ENCODE data around the gene SLC8A1. TPM values are rescaled to one million over a fixed set of nuclear protein-coding genes. Genes with fewer than 3 reads are reported as not detected.

Gene SLC8A1
- polyA plus RNA-seq, 5 donors: 4.2 to 7.1 (median 5.4) TPM

DNA sequence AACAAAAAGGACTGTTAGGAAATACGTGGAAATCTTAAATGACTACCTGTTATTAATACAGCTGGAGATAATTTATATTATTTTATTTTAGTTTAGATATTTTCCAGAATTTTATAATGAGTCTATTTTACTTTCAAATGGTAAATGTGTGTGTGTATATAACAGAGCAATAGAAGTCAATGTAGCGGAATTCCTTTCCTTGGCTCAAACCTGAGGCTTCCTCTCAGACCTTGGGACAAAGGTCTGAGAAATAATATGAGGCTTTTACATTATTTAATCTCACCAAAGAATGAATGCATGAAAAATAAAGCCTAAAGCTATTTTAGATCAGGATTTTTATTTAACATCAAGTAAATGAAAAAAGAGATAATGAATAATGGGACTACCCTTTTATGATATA lies 65.7 kb downstream of the SLC8A1 start:
- no peak for DNase-seq

DNA sequence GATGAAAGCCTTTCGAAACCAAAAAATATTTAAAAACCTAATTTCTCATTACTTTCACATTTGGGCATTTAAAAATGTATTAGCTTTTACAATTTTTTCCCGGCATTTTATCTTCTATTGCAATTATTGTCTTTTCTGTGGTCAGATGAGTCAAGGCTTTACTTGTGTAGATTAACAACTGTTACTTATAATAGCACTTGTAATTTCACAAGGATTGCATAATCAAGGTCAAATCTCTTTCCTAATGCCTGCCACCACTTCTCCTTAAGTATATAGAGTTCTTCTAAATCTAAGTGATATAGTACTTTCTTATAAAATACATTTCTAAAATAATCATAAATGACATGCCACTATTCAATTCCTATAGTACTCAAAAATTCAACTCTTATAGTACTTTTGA lies 67.2 kb downstream of the SLC8A1 start:
- DNase-seq: no peak

DNA sequence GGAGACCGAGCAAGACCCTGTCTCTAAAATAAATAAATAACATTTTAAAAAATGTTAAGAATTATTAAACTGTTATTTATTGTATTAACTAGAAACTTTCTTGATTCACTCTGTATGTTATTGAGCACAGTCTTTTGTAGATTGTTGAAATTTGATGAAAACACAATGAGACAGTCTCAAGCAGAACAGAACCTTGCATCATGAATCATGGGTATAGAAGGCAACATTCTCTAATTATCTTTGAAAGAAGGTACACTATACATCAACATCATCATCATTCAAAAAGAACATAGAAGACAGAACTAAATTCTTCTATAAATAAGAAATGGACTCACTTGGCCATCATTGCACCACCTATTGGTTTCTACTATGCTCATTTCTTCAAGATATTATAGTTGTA lies 67.7 kb downstream of the SLC8A1 start:
- no peak for DNase-seq

DNA sequence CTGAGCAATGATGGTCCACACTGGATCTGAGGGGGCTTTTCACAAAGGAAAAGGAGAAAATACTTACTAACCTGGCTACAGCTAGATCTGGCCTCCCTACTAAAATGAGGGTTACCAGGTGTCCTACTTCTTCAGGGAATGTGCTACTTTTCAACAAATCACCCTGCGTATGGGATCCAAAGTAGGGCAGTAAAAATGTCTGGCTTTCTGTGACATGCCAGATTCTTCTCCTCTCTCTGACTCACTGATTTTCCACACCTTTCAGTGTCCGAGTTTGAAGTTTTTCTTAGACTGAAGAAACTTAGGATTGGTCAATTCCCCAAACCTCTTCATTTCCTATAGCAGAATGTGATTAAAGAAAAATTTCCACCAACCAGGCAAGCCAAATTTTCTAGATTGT lies 71.2 kb downstream of the SLC8A1 start:
- no peak for DNase-seq

DNA sequence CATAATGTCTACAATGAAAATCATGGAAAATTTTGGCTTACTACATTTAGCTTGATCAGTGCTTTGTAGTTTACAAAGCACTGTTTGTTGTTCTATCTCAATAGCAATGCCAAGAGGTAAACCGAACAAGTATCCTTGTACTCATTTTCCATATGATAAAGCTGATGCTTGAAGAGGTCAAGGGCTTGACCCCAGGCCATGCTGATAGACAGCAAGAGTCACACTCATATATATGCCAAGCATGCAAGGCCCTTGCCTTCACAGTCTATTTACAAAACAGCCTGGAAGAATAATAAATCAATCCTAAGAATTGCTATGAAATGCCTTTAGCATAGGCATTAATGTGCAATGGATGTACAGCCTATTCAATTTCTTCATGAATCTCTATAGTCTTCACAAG lies 71.8 kb downstream of the SLC8A1 start:
- no peak for DNase-seq

DNA sequence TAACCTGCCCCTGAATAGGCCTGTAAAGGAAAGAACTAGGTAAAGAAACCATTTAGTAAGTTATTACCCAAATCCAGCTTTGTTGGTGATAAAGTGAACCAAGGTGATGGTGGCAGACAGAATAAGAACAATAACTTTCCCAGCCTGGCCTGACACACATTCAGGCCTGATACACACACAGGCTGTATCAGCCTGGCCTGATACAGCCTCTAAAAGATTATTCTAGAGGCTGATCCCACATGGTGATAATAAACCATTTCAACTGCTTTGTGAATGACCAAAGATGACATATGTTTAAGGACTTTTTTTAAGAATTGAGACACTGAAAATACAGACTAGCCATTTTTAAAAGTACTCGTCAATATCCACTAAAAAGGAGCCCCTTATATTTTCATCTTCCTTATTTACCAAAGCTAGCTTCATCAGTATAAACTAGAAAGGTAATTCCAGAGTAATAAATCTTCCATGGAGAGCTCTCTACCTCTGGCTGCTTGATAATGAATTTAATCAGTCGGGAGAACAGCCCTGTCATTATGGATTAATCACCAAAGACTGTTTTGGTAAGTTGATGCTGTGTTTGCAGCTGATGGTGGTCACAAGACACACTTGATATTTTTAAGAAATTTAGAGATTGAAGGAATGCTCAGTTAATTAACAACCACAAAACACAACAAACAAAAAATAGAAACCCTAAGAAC lies 77.2 kb downstream of the SLC8A1 start:
- DNase-seq: no peak

DNA sequence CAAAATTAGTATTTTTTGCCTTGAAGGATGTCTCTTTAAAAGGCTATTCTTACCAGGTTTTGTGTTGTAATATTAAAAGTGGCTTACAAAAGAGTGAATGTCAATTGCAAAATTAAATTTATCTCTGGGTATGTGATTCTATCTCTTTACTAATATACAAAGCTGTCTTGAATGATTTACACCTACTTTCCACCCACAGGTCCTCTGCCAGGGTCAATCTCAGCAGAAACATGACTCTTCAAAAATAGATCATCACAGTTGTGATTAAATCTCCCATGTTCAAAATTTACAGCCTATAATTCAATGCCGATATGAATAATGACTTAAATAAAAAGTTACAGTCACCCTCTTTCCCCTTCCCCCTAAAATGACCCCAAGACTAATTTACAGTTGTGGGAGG lies 78.8 kb downstream of the SLC8A1 start:
- DNase-seq: no peak

DNA sequence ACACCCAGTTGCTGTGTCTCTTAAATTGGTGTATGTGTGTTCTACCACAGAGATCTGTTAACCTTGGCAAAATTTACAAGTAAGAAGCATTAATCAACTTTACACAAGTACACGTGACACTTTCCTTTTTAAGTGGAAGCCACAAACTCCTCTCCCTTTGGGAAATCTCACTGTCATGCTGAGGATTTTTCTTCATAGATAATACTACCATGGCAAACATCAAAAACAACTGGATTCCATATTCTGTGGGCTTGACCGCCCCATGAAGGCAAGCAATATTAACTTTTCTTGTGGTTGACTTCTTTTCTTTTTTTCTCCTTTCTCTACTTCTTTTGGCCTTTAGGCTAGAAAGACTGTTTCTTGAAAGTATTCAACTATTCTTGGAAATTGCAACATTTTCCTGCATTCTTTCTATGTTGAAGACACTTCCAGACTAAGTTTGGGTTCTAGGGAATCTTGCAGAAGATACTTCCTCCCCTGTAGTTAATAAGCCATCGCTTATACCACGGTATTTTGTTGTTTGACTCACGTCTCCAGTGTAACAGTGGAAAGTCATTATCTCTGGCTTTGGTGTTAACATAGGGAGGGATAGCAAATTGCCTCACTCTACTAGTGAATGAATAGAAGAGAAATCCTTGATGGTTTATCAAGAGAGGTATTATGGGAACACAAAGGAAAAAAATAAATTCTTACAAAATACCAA lies 79.5 kb downstream of the SLC8A1 start:
- no peak for DNase-seq

DNA sequence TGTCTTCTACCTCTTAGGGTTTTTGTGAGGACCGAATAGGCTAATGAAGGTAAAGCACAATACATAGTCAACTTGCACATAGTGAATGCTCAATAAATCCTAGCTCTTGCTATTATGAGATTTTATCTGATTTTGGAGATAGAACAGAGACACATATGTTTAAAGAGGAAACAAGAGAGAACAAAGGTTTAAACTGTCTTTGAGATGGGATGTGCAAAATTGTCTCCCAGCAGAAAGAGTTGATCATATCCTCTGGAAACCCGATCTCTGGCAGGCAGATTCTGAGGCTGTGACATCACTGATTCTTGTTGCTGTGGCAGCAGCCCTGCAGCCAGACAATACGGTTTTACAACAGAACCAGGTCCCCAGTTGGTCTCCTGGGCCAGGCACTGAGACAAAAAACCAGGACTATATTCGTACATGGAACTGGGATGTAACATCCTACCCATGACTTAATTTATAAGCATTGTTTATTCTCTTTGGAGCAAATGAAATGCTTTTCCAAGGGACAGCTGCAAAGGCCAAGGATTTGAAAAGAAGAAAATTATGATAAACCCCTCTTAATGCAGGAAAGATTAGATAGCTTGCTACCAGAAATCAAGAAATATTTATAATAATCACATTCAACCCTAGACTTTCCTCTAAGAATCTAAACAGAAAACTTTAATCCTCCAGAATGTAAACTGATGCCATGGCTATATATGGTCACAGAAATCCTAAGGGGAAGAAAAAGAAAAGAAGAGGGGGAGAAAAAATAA lies 80.2 kb downstream of the SLC8A1 start:
- peak; percentile 48 to 55 for DNase-seq

DNA sequence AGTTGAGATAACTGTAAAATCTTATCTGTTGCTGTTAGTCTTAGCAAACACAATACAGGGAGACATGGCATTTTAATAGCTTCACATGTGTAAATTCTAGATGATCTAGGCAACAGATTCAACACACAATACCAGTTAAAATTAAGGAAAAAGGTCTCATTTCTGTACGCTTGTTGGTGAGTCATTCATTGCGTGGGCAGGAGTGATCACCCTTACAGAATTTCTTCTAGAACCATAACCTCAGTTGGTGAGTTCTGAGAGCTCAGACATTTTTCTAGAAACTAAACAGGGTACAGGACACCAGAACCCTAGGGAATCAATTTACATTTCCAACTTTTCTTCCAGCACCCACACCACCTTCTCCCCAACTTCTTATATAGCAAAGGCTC lies 81.9 kb downstream of the SLC8A1 start:
- DNase-seq: no peak

DNA sequence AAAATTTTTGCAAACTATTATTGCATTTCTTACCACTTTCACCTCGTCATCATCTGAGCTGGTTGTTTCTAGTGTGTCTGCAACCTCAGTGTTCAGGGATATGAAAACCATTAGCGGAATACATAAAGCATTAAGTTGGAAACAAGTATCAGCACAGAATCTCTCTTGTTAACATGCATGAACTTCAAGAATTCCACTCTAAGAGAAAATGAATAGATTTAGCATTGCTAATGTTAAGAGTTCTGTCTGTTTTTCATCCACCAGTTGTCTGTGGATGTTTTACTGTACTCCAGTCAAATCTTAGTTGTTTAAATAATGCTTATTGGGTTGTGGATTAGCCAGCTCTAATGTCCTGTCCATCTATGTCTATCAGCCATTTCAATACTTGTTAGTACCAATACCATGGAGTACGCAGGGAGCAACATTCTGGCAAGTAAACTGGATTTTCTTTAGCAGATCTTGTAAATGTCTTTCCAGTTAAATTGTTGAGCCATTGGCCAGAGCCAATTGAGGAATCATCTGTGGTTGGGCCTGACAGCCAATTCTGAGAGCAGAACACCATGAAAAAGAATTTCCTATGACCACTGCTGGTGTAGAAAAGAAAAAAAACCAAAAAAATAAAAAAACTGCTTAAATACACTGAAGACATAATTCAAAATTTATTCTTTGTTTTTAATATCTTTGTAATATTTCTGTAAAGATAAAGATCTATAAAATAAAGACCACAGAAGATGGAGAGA lies 82.5 kb downstream of the SLC8A1 start:
- no peak for DNase-seq

DNA sequence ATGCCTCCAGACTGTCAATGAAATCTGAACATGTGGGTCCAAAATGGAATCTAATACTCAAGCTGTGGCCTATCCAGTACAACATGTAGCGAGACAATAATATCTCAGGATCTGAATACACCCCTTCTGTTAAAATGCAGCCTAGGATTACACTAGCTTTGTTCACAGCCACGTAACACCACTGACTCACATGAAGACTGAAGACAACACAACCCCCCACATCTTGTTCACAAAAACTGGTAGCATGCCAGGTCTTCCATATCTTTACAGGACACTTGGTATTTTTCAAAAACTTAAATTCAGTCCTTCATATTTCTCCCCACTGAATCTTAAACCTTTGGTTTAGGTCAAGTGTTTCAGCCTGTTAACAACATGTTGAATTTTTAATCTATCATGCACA lies 84.2 kb downstream of the SLC8A1 start:
- no peak for DNase-seq

DNA sequence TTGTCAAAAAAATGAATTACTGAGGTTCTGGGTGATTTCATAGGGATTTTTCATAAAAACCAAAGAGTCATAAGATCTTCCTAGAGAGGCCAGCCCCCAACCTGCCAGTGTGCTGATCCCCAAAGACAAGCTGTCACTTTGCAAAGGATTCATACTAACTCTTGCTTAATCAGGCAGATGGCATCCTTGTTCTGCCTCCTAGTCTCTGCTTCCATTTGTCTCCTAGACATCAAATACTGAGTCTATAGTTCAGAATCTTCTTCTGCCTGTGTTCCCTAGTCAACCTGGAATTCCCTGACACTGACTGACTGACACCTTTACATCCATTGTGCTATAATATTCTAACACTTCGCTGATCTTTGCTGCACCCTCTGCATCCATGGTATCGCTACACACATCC lies 84.9 kb downstream of the SLC8A1 start:
- no peak for DNase-seq

DNA sequence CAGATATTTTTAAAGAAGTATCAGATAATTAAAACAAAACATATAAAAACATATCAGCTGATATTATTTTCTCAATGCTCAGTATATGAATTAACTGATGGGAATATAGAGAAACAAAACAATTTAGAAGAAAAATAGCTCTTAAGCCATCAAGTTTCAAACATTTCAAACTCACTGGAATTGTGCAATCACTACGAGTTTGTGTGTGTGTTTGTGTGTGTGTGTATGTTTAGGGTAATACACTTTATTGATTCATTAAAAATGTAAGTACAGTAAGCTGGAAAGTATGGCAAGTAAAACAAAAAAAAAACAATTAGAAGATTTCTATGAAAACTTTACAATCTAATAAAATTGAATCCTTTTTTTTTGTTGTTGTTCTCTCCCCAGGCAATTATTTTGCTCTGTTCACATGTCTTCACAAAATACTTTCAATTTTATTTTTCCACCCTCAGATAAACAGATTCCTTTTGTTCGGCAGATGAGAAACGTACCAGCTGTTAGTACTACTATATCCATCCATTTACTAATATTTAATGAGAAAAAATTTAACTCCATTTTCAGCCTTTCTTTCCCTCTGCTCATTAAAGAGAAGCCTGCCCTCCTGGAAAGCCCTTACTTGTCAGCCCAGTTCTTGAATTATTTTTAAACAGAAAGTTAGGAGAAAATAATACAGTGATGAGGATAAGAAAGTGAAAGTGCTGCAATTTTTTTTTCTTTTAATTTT lies 87.6 kb downstream of the SLC8A1 start:
- DNase-seq: peak; percentile 53 to 57

DNA sequence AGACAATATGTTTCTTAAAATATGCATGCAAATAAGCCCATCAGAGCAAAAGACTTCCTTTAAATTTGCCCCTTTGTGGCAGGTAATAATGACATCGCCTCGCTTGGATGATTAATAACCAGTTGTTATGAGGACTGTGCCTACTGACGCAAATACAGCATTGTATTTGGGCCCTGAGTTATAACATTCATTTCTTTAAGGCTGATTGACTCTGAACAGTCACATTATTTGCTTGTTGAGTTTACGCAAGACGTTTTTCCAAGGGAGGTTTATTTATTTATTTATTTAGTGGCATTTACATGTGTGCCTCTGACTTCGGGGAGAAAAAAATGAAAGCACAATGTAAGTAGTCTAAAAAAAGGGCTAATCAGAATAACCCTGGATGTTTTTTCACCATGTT lies 88.3 kb downstream of the SLC8A1 start:
- peak; percentile 45 to 48 for DNase-seq

DNA sequence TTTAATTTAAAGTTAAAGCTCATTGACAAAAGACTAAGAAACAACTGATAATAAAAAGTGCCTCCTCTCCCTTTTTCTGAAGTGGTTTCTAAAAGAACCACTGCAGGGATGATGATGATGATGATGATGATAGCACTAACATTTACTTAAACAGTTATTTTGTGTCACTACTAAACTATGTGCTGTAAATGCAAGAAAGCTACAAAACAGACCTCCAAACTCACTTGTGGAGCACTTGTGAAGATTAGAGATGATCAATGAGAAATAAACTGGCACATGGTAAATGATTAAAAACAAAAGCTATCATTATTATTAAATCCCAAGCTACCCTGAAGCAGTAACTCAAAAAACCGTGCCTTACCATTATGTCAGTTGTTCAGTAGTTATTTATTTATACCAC lies 88.7 kb downstream of the SLC8A1 start:
- DNase-seq: no peak

DNA sequence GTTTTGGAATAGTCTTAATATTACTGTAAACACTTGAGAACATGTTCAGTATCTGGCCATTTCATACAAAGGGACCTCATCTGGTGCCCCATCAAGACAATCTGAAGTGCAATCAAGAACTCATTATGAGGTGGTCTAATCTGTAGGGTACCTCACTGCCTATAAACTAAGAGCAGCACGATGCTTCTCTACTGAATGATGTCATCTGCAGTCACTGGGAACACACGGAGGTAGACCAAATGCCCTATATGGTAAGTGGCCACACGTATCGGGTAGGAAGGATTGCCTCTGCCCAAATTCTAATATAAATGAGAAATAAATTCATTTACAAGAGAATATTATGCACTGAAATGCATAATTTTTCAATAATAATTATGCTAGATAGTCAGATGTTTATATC lies 90.4 kb downstream of the SLC8A1 start:
- no peak for DNase-seq

DNA sequence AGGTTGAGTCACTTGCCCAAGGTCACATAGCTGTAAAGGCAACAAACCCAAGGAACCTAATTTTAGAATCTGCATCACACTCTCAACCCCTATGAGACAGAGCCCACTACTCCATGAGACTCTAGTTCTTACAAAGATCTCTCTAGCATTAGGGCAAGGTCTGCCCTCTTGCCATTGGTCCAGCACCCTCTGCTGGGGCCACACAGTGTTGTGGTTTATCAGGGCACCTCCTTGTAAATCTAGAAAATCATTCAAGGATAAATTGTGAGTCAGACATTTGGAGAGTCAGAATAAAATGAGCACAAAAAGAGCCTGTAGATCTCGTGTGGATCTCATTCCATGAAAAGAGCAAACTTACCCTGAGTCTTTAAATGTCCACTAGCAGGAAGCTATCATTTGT lies 91.2 kb downstream of the SLC8A1 start:
- no peak for DNase-seq

DNA sequence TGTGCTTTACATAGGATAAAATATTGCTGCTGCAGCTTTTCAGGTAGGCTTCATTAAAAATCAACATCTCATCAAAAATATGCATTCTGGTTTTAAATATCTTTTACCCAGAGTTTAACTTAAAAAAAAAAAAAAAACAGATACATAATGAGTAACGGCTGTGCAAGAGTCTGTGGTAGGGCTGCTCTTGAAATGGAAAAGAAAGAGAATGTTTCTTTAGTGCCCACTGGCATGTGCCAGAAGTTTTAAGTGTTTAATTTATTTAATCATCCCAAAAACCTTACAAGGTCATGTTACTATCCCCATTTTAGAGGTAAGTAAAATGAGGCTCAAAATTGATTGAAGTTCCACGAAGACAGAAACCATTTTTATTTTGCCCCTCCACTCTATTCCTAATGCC lies 92.1 kb downstream of the SLC8A1 start:
- DNase-seq: no peak

DNA sequence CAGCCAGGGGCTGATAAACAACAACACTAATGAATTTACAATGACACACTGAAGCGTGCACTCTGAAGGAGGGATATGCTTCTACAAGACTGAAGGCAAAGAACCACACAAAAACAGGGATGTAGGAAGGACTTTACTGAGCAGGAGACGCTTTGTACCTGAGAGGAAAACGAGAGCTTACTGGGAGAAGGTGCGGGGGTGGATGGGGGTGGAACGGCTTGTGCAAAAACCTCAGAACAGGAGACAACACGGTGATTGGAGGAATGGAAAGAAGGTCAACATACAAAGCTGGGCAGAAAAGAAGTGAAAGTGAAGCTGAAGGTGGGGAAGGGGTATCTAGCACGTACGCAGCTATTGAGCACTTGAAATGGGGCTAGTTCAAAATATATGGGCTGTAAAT lies 93.1 kb downstream of the SLC8A1 start:
- no peak for DNase-seq

DNA sequence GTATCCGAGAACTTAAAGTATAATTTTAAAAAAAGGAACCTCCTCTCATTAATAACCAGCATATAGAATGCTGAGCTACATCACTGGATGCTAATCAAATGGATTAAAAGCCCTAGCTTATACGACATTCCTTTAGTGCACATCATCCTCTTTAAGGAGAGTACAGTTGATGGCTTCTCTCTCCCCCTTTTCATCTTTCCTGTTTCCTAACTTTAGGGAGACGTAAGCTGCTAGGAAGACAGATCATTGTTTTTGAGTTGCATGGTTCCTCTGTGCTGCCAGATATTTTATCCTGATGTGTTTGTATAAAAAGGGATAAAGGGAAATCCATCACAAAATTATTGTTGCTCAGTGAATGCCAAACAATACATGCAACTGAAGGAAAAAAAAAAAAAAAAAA lies 94.2 kb downstream of the SLC8A1 start:
- no peak for DNase-seq

DNA sequence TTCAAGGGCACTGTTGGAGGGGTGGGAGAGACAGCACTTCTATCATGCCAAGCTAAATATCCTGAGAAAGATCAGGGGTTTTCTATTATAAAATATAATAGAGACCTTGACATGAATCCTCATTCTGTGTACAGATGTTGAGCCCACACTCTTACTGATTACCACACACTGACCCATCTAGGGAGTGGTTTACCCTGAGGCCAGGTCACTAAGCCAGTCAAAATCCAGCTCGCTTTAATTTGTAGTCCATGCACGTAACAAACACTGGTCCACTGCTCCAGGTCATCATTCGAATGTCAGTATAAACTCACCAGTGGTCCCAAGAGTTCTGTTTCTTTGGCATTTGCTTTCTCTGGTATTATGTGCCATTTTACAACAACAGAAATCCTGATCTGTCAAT lies 96.4 kb downstream of the SLC8A1 start:
- DNase-seq: no peak

Data from right lung (tissue), 5 donors.